Hematopoietic multipotent progenitor cell treated with erythropoietin and hydrocortisone succinate and interleukin-3 and kit ligand, for 15 days (in vitro differentiated cells): Measurements from ENCODE around the gene CXCR2.

Experiments
- DNase-seq: peaks from one replicate; pipeline ENCODE4 v3.0.0-alpha.2; 2015; ENCODE audit warnings: low spot score

The CXCR2 gene

DNA sequence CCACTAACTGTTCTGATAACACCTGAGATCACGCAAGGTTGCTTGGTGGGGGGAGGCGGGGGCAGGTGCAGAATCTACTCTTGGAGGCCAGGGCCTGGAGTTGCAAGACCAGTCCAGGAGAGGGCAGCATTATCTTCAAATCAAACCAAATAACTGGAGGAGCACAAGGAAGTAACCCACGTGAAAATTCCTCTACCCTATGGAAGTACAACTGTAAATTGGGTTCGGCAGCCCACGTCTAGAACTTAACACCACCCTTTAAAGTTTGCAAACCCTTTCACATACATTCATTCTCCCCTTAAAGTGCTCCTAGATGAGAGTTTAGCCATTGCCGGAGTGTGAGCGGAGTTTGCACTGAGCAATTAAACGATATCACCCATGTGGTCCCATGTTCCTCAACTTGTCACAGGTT lies 60.5 kb downstream of the CXCR2 start:
- peak; percentile 70 for DNase-seq
